Trophoblast cell (in vitro differentiated cells and primary cell): ENCODE data around the gene FXYD3.

Experiments
- DNase-seq, 2 donors: peaks; one replicate each; pipeline ENCODE4 v3.0.0-alpha.2; 2016
- H2AFZ ChIP-seq: 2 replicates; pipeline ENCODE4 v1.6.1; 2013; ENCODE audit warnings: low read length, moderate library complexity, mild to moderate bottlenecking; ENCODE audit not compliant: insufficient read depth, poor library complexity
- H2AK5ac ChIP-seq: 2 replicates; pipeline ENCODE4 v1.6.1; 2013; ENCODE audit warnings: mild to moderate bottlenecking, low read length
- H2BK120ac ChIP-seq: 2 replicates; pipeline ENCODE4 v1.6.1; 2013; ENCODE audit warnings: low read length, mild to moderate bottlenecking, moderate library complexity; ENCODE audit not compliant: insufficient read depth, poor library complexity
- H2BK12ac ChIP-seq: 2 replicates; pipeline ENCODE4 v1.6.1; 2013; ENCODE audit warnings: mild to moderate bottlenecking, low read length, moderate library complexity
- H2BK5ac ChIP-seq: 2 replicates; pipeline ENCODE4 v1.6.1; 2013; ENCODE audit warnings: low read length, low read depth, moderate library complexity, mild to moderate bottlenecking; ENCODE audit not compliant: poor library complexity
- H3K14ac ChIP-seq: 2 replicates; pipeline ENCODE4 v1.6.1; 2013; ENCODE audit warnings: mild to moderate bottlenecking, low read length
- H3K18ac ChIP-seq: 2 replicates; pipeline ENCODE4 v1.6.1; 2013; ENCODE audit warnings: mild to moderate bottlenecking, low read length
- H3K23ac ChIP-seq: 2 replicates; pipeline ENCODE4 v1.6.1; 2013; ENCODE audit warnings: low read length
- H3K27ac ChIP-seq: 2 replicates; pipeline ENCODE4 v1.5.1; 2013; ENCODE audit warnings: low read depth, mild to moderate bottlenecking, inconsistent platforms, low read length, moderate library complexity
- H3K27me3 ChIP-seq: 2 replicates; pipeline ENCODE4 v1.6.1; 2013; ENCODE audit warnings: inconsistent platforms, mild to moderate bottlenecking, low read length, moderate library complexity; ENCODE audit not compliant: insufficient read depth
- H3K36me3 ChIP-seq, 2 experiments: 1 replicate in 1 of 2; 2 replicates in 1 of 2; pipeline ENCODE4 v1.6.1; 2013; ENCODE audit warnings: low read length in 2 of 2, mild to moderate bottlenecking in 2 of 2, moderate library complexity in 1 of 2; ENCODE audit not compliant: insufficient read depth in 2 of 2, control insufficient read depth in 1 of 2
- H3K4ac ChIP-seq: 2 replicates; pipeline ENCODE4 v1.6.1; 2013; ENCODE audit warnings: low read depth, mild to moderate bottlenecking, low read length, moderate library complexity
- H3K4me1 ChIP-seq, 2 experiments: 1 replicate in 1 of 2; 2 replicates in 1 of 2; pipeline ENCODE4 v1.6.1; 2013; ENCODE audit warnings: low read length in 2 of 2, mild to moderate bottlenecking in 2 of 2, moderate library complexity in 1 of 2; ENCODE audit not compliant: insufficient read depth in 2 of 2, control insufficient read depth in 1 of 2
- H3K4me2 ChIP-seq: 2 replicates; pipeline ENCODE4 v1.6.1; 2013; ENCODE audit warnings: inconsistent platforms, mild to moderate bottlenecking, low read length, moderate library complexity
- H3K4me3 ChIP-seq: 2 replicates; pipeline ENCODE4 v1.5.1; 2013; ENCODE audit warnings: mild to moderate bottlenecking, low read depth, low read length, inconsistent platforms
- H3K79me1 ChIP-seq: one replicate; pipeline ENCODE4 v1.6.1; 2013; ENCODE audit warnings: low read length
- H3K79me2 ChIP-seq: 2 replicates; pipeline ENCODE4 v1.6.1; 2013; ENCODE audit warnings: low read length, mild to moderate bottlenecking; ENCODE audit not compliant: control insufficient read depth, insufficient read depth, poor library complexity
- H3K9ac ChIP-seq: 2 replicates; pipeline ENCODE4 v1.6.1; 2013; ENCODE audit warnings: mild to moderate bottlenecking, low read length
- H3K9me3 ChIP-seq: 2 replicates; pipeline ENCODE4 v1.6.1; 2013; ENCODE audit warnings: low read depth, mild to moderate bottlenecking, control low read depth, inconsistent platforms, low read length; ENCODE audit not compliant: insufficient read depth
- H4K12ac ChIP-seq: 2 replicates; pipeline ENCODE4 v1.6.1; 2013; ENCODE audit warnings: low read depth, mild to moderate bottlenecking, low read length, moderate library complexity
- H4K8ac ChIP-seq: 2 replicates; pipeline ENCODE4 v1.6.1; 2013; ENCODE audit warnings: low read depth, mild to moderate bottlenecking, low read length, moderate library complexity
- H4K91ac ChIP-seq: one replicate; pipeline ENCODE4 v1.6.1; 2013; ENCODE audit warnings: low read depth, mild to moderate bottlenecking, low read length, moderate library complexity
- WGBS: extraction: QIAGEN DNeasy Blood & Tissue Kit; methylation state at CpG from one replicate; pipeline ENCODE4 v1.1.7; 2013; ENCODE audit warnings: missing lambda C conversion rate; ENCODE audit not compliant: insufficient read length, insufficient coverage; ENCODE audit errors: extremely low coverage; 5-methylcytosine and 5-hydroxymethylcytosine counted together

The FXYD3 gene

DNA sequence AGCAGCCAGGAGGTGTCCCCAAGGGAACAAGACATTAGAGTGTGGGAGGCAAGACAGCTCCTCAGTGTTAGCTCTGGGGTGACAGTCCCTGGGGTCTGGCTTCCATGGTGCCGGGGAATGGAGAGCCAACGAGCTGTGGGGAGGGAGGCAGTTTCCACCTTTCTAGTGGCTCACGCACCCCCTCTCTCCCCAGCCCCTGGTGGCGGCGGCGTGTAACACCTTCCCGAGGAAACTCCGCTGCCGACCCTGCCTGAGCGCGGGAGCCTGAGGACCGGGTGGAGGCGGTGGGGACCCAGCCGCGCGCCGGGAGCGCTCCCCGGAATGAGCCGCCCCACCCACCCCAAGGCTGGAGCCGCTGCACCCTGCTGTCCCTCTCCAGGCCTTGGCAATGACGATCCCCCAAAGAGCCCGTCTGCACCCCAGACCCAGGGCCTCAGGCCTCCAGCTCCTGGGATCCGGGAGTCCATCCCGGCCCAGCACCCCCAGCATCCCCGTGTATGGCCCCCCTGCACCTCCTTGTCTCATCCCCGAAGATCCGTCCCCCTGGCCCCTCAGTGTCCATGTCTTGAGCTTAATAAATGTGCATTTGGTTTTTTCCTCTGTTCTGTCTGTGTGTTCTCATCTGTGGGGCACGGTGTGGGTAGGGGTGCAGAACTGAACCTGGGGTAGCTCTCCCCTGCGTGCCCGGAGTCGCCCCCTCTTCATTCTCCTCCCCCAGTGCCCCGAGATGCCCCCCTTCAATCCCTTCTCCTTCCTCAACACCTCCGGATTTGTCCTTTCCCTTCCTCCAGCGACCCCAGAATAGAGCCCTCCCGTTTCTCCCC lies 38.3 kb downstream of the FXYD3 start:
- Histone ChIP-seq H2AK5ac (peak overlapping the region; percentile 28), H4K12ac (peak overlapping the region; percentile 14), H3K4me3 (peak overlapping the region; percentile 83), H2BK12ac (peak overlapping the region; percentile 46), H3K79me1 (peaks cover 12% of the 10 kb centered on the region), H2BK120ac (peak overlapping the region; percentile 77), H3K9ac (no peak overlapping the region), H3K27ac (no peak overlapping the region), H2BK5ac (peak overlapping the region; percentile 26), H3K23ac (no peak overlapping the region), H3K4me2 (peak overlapping the region; percentile 96), H4K91ac (peak overlapping the region; percentile 92), H2AFZ (peak overlapping the region; percentile 11), H3K18ac (peak overlapping the region; percentile 70), H3K36me3 (peaks cover 3 to 6% of the 10 kb centered on the region in 2 experiments), H3K79me2 (peaks cover 3% of the 10 kb centered on the region), H3K9me3 (peaks cover 2% of the 10 kb centered on the region), H4K8ac (peak overlapping the region; percentile 59), H3K27me3 (no peaks in the 10 kb centered on the region), H3K4me1 (peaks cover 9 to 21% of the 10 kb centered on the region in 2 experiments), H3K4ac (peak overlapping the region; percentile 51), H3K14ac (peak overlapping the region; percentile 30)
- peak in 1 of 2 donors; percentile 42 for DNase-seq
- WGBS, result no CpG with 5 or more reads among the region's 36 CpGs

DNA sequence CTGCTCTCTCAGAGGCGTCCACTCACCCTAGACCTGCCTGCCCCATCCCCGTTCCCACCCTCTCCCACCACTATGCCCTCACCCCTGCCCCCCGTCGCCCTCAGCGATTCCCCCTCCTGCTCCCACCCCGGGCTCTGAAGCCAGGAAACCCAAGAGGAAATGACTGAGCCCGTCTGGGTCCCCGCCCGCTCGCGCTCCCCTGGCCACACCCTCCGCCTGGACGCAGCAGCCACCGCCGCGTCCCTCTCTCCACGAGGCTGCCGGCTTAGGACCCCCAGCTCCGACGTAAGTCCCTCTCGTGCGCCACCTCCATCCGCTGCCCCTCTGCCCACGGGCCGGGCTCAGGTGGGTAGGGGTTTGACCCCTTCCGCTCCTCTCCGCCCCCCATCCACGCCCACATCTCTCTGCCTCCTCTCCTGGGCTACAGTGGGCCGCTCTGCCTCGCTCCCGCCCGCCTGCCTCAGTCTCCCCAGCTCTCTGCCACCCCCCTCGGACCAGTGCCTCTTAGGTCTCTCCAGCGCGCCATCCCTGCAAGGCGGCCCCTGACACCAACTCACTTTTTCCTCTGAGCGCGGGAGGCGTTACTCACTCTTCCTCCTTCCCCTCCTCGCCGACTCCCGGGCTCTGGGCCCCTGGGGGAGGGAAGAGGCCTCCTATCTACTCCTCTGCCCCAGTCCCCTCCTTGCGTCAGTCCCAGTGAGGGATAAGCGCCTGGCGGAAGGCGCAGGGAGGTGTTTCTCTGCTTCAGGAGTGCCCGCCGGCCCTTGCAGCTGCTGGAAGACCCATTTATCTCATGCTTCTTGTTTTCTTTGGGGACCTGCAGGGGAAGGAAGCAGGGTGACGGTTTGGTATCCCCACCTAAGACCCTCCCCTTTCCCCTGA lies 39.1 kb downstream of the FXYD3 start, which contains the start of gene FXYD5:
Gene FXYD5 (plus strand): TSS at position 211 of the 882 bp plus-strand sequence. CDS start 816 bp downstream, outside the sequence.
- peaks cover 3% of the 10 kb centered on the region for H3K79me2 ChIP-seq
- H3K9ac ChIP-seq, result peak within 1 kb of the TSS; percentile 67
- peak within 1 kb of the TSS; percentile 43 for H3K27ac ChIP-seq
- DNase-seq, result peak; percentile 77 to 86
- no peak within 1 kb of the TSS for H3K23ac ChIP-seq
- H4K12ac ChIP-seq, result peak within 1 kb of the TSS; percentile 68
- H2BK120ac ChIP-seq, result peak within 1 kb of the TSS; percentile 77
- H2BK5ac ChIP-seq, result peak within 1 kb of the TSS; percentile 77
- H3K36me3 ChIP-seq, result peaks cover 3 to 14% of the 10 kb centered on the region in 2 experiments
- peak within 1 kb of the TSS; percentile 85 for H3K14ac ChIP-seq
- H2AK5ac ChIP-seq, result peak within 1 kb of the TSS; percentile 35
- peak within 1 kb of the TSS; percentile 71 for H3K4ac ChIP-seq
- H3K4me1 ChIP-seq, result peaks cover 9 to 21% of the 10 kb centered on the region in 2 experiments
- H3K79me1 ChIP-seq, result peaks cover 12% of the 10 kb centered on the region
- WGBS, result no CpG with 5 or more reads among the region's 49 CpGs
- peak within 1 kb of the TSS; percentile 83 for H3K4me3 ChIP-seq
- H2BK12ac ChIP-seq, result peak within 1 kb of the TSS; percentile 46
- H4K91ac ChIP-seq, result peak within 1 kb of the TSS; percentile 92
- peak within 1 kb of the TSS; percentile 82 for H4K8ac ChIP-seq
- peak within 1 kb of the TSS; percentile 92 for H2AFZ ChIP-seq
- H3K27me3 ChIP-seq, result no peaks in the 10 kb centered on the region
- peak within 1 kb of the TSS; percentile 96 for H3K4me2 ChIP-seq
- H3K18ac ChIP-seq, result peak within 1 kb of the TSS; percentile 90
- peaks cover 2% of the 10 kb centered on the region for H3K9me3 ChIP-seq

DNA sequence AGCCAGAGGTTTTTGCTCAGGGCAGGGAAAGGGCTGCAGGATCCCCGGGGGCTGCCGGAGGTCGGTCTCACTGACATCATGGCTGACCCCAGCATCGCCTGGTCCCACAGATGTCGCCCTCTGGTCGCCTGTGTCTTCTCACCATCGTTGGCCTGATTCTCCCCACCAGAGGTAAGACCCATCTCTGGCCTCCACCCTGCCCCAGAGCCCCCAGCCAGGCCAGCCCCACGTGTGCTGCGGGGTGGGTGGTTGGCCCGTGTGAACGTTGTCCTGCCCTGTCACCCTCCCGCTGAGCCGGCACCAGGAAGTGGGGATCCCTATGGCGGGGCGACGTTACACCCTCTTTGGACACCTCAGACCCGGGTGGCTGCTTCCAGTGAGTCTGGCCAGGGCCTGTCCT lies 39.8 kb downstream of the FXYD3 start:
- Histone ChIP-seq H3K4me2 (peak overlapping the region; percentile 96), H3K23ac (no peak overlapping the region), H3K36me3 (peaks cover 3 to 15% of the 10 kb centered on the region in 2 experiments), H4K8ac (no peak overlapping the region), H3K9ac (no peak overlapping the region), H2BK120ac (peak overlapping the region; percentile 1), H3K4me1 (peaks cover 9 to 21% of the 10 kb centered on the region in 2 experiments), H4K12ac (no peak overlapping the region), H3K14ac (peak overlapping the region; percentile 32), H2AFZ (no peak overlapping the region), H2AK5ac (no peak overlapping the region), H3K27me3 (no peaks in the 10 kb centered on the region), H2BK12ac (peak overlapping the region; percentile 10), H2BK5ac (no peak overlapping the region), H4K91ac (peak overlapping the region; percentile 92), H3K18ac (peak overlapping the region; percentile 22), H3K4me3 (peak overlapping the region; percentile 83), H3K27ac (no peak overlapping the region), H3K79me2 (peaks cover 3% of the 10 kb centered on the region), H3K9me3 (peaks cover 1% of the 10 kb centered on the region), H3K4ac (peak overlapping the region; percentile 24), H3K79me1 (peaks cover 12% of the 10 kb centered on the region)
- WGBS, result no CpG with 5 or more reads among the region's 17 CpGs
- DNase-seq, result no peak

DNA sequence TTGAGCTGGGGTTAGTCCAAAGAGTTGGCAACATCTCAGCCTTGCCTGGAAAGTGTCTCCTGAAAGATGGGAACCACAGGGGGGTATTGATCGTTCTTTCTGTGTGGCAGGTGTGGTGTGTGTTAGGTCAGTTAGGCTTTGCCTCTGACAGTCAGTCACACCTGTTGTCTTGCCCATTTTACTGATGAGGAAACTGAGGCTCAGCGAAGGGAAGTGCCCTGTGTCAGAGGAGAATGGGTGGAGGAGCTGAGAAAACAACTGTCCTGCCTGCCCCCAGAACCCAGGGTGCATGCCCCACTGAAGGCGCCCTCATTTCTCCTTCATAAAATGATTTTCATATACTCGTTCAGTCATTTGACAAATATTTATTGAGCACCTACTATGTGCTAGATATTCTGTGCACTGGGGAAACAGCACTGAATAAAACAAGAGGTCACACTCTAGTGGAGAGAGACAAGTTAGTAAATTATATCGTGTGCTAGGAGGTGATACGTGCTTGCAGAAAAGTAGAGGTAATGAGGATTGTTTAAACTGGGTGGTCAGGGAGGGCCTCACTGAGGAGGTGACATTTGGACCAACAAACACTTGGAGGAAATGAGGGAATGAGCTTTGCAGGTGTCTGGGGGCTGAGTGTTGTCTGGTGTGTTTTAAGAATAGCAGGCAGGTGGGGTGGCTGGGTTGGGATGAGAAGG lies 40.5 kb downstream of the FXYD3 start:
- Histone ChIP-seq H3K4me2 (peak overlapping the region; percentile 96), H3K23ac (no peak overlapping the region), H3K4me3 (no peak overlapping the region), H3K4ac (no peak overlapping the region), H2AK5ac (no peak overlapping the region), H2AFZ (no peak overlapping the region), H2BK120ac (no peak overlapping the region), H3K36me3 (peaks cover 3 to 16% of the 10 kb centered on the region in 2 experiments), H4K91ac (no peak overlapping the region), H3K9ac (no peak overlapping the region), H3K4me1 (peaks cover 9 to 19% of the 10 kb centered on the region in 2 experiments), H4K8ac (no peak overlapping the region), H3K9me3 (no peaks in the 10 kb centered on the region), H3K18ac (no peak overlapping the region), H3K27me3 (no peaks in the 10 kb centered on the region), H4K12ac (no peak overlapping the region), H3K79me1 (peaks cover 12% of the 10 kb centered on the region), H3K14ac (no peak overlapping the region), H2BK12ac (no peak overlapping the region), H2BK5ac (no peak overlapping the region), H3K27ac (no peak overlapping the region), H3K79me2 (peaks cover 3% of the 10 kb centered on the region)
- no CpG with 5 or more reads among the region's 6 CpGs for WGBS
- DNase-seq, result no peak
